Adrenal gland (tissue), 12 donors: ENCODE measurements around the gene FXYD4. TPM values are rescaled to one million over a fixed set of nuclear protein-coding genes. Genes with fewer than 3 reads are reported as not detected.

Source experiments
- DNase-seq, 7 donors: peaks; one replicate each; pipeline ENCODE4 v3.0.0-alpha.2; 2019 to 2020
- H3K27ac ChIP-seq, 5 donors: fragments of 200-600 bp; sonication (generic) in 4 of 5; 1 replicate in 3 of 5; 2 replicates in 2 of 5; pipeline versions ENCODE4 v1.5.1 to v1.8.0; 2016 to 2020; ENCODE audit warnings: mild to moderate bottlenecking in 1 of 5
- H3K27me3 ChIP-seq: fragments of 200-600 bp; 2 replicates; pipeline ENCODE4 v1.8.0; 2021
- H3K36me3 ChIP-seq, 2 donors: fragments of 200-600 bp; replicated peaks in 1 of 2; 1 replicate in 1 of 2; 2 replicates in 1 of 2; pipeline versions ENCODE4 v1.5.1 to v1.8.0; 2018 to 2022
- H3K4me1 ChIP-seq, 2 donors: fragments of 200-600 bp; replicated peaks in 1 of 2; 1 replicate in 1 of 2; 2 replicates in 1 of 2; pipeline versions ENCODE4 v1.5.1 to v1.8.0; 2018 to 2021
- H3K4me3 ChIP-seq, 4 donors: fragments of 200-600 bp; sonication (generic) in 3 of 4; one replicate each; pipeline ENCODE4 v1.5.1; 2016 to 2018
- H3K9me3 ChIP-seq, 3 donors: fragments of 200-600 bp; sonication (generic) in 1 of 3; replicated peaks in 1 of 3; 1 replicate in 2 of 3; 2 replicates in 1 of 3; pipeline versions ENCODE4 v1.5.1 to v1.8.0; 2016 to 2021
- POLR2A ChIP-seq, 2 donors: fragments of 450-650 bp; IDR thresholded peaks; one replicate each; pipeline ENCODE4 v1.6.1; 2017; ENCODE audit warnings: antibody characterized with exemption in 2 of 2, mild to moderate bottlenecking in 2 of 2, moderate library complexity in 1 of 2
- WGBS, 4 donors: extraction: QIAGEN DNeasy Blood & Tissue Kit in 2 of 4; methylation state at CpG; one replicate each; pipeline versions ENCODE4 v1.1.5 to v1.1.7; 2013 to 2017; 5-methylcytosine and 5-hydroxymethylcytosine counted together
- intact Hi-C, 2 donors: fragments of 100-400 bp; cut with DNase I; formaldehyde crosslinking; loops; one replicate each; pipeline versions ENCODE4 v1.14.1 to v1.15.0; 2022 to 2023
- polyA plus RNA-seq, 3 donors: library from polyadenylated mRNA; stranded (reverse); fragments of 200-250 nt in 2 of 3; fragments of 350-450 nt in 1 of 3; fragmentation: Illumina TruSeq in 1 of 3; extraction: RNeasy Lipid Tissue Mini Kit (QIAGEN cat#74804) in 1 of 3; gene quantifications; one replicate each; pipeline ENCODE4 v1.2.3, GENCODE V29; 2013 to 2014
- total RNA-seq, 9 donors: library from RNA; depleted of rRNA in 4 of 9; stranded (reverse); fragments of >200 nt in 4 of 9; fragments of 120-200 nt in 1 of 9; fragmentation: NEBNext Ultra II Directional in 1 of 9; extraction: Animal tissue kit (Norgen Biotek cat#: 25700) in 1 of 9; gene quantifications; one replicate each; pipeline versions ENCODE4 v1.1.0 to v1.2.4, GENCODE V29; 2013 to 2023
- TF ChIP-seq, protein P1 (sequence below), 6 experiments: fragments of 450-650 bp in 4 of 6; fragments of 200-600 bp in 2 of 6; sonication (generic) in 1 of 6; IDR thresholded peaks; 1 replicate in 5 of 6; 2 replicates in 1 of 6; pipeline versions ENCODE4 v1.5.1 to v1.8.0; 2016 to 2021; ENCODE audit warnings: antibody characterized with exemption in 6 of 6, mild to moderate bottlenecking in 2 of 6, moderate library complexity in 1 of 6
- donor health status: healthy with polysubstance abuse.
- donor health status: Bipolar disorder and iron deficiency.
- donor health status: DM: yes; HTN: yes; CAD: no.
- donor health status: DM: no; HTN: no; CAD: no.
- donor health status: DM: no; HTN: no; CAD: no.
- donor health status: DM: yes; HTN: yes; CAD: no.

The FXYD4 gene
- total and polyA plus RNA-seq, 12 donors: 0.86 TPM; not detected in 11

GRCh38 chr10:43373461-43373860, 2.0 kb downstream of the FXYD4 start:
- no peaks in the 10 kb centered on the region for H3K4me1 ChIP-seq
- DNase-seq: no peak
- no peak overlapping the region for H3K27ac ChIP-seq
- intact Hi-C loops: no loop called here
- H3K36me3 ChIP-seq: no peaks in the 10 kb centered on the region
- TF ChIP-seq POLR2A (IDR thresholded peaks at IDR 0.05): no peak
- TF ChIP-seq, protein P1, sequence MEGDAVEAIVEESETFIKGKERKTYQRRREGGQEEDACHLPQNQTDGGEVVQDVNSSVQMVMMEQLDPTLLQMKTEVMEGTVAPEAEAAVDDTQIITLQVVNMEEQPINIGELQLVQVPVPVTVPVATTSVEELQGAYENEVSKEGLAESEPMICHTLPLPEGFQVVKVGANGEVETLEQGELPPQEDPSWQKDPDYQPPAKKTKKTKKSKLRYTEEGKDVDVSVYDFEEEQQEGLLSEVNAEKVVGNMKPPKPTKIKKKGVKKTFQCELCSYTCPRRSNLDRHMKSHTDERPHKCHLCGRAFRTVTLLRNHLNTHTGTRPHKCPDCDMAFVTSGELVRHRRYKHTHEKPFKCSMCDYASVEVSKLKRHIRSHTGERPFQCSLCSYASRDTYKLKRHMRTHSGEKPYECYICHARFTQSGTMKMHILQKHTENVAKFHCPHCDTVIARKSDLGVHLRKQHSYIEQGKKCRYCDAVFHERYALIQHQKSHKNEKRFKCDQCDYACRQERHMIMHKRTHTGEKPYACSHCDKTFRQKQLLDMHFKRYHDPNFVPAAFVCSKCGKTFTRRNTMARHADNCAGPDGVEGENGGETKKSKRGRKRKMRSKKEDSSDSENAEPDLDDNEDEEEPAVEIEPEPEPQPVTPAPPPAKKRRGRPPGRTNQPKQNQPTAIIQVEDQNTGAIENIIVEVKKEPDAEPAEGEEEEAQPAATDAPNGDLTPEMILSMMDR (IDR thresholded peaks at IDR 0.05): no peak
- H3K9me3 ChIP-seq: no peaks in the 10 kb centered on the region
- no peaks in the 10 kb centered on the region for H3K27me3 ChIP-seq
- WGBS, 4 donors: 45 to 85% (median 76%) methylated on average over 4 to 5 of the region's 5 CpGs
- no peak overlapping the region for H3K4me3 ChIP-seq

- 63 to 96% (median 78%) methylated on average over 3 of the region's 3 CpGs; no CpG with 5 or more reads in 1 of the 4 donors for WGBS, 4 donors
- Histone ChIP-seq H3K9me3 (no peaks in the 10 kb centered on the region), H3K27me3 (no peaks in the 10 kb centered on the region), H3K4me1 (no peaks in the 10 kb centered on the region), H3K36me3 (no peaks in the 10 kb centered on the region), H3K4me3 (no peak overlapping the region), H3K27ac (no peak overlapping the region)
- intact Hi-C loops: no loop called here
- TF ChIP-seq POLR2A (IDR thresholded peaks at IDR 0.05): no peak
- TF ChIP-seq, protein P1 (IDR thresholded peaks at IDR 0.05): no peak
- DNase-seq: no peak
Measured at GRCh38 chr10:43374194-43374593, 2.8 kb downstream of the FXYD4 start.

GRCh38 chr10:43375401-43376020, 4.1 kb downstream of the FXYD4 start:
- DNase-seq: no peak
- no peaks in the 10 kb centered on the region for H3K4me1 ChIP-seq
- H3K9me3 ChIP-seq: no peaks in the 10 kb centered on the region
- no peak overlapping the region for H3K4me3 ChIP-seq
- TF ChIP-seq, protein P1 (IDR thresholded peaks at IDR 0.05): no peak
- TF ChIP-seq POLR2A (IDR thresholded peaks at IDR 0.05): no peak
- intact Hi-C loops: no loop called here
- WGBS, 4 donors: 75 to 91% (median 85%) methylated on average over 9 to 12 of the region's 12 CpGs
- no peaks in the 10 kb centered on the region for H3K27me3 ChIP-seq
- no peak overlapping the region for H3K27ac ChIP-seq
- H3K36me3 ChIP-seq: no peaks in the 10 kb centered on the region

DNA sequence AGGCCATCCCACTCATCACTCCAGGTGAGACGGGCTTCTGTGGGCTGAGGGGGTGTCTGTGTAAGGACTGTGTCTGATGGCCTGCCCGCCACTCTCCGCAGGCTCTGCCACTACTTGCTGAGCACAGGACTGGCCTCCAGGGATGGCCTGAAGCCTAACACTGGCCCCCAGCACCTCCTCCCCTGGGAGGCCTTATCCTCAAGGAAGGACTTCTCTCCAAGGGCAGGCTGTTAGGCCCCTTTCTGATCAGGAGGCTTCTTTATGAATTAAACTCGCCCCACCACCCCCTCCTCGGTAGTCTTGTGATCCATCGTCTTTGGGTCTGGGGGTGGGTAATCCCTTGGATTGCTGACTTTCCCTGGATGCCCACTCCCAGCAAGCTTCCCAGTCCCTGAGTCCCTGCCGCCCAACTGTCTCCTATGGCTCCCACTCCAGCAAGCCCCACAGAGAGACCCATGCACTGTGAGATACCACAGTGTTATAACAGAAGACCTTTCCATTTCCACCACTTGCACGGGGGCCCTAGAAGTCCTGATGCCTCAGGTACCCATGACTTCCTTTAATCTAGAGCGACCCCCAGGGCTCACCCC, 4.7 kb downstream of the FXYD4 start:
- no peak for DNase-seq
- Histone ChIP-seq H3K4me1 (no peaks in the 10 kb centered on the region), H3K27ac (no peak overlapping the region), H3K36me3 (no peaks in the 10 kb centered on the region), H3K4me3 (no peak overlapping the region), H3K27me3 (no peaks in the 10 kb centered on the region), H3K9me3 (no peaks in the 10 kb centered on the region)
- TF ChIP-seq POLR2A (IDR thresholded peaks at IDR 0.05): no peak
- TF ChIP-seq, protein P1 (IDR thresholded peaks at IDR 0.05): no peak
- WGBS, 4 donors: 84 to 96% (median 87%) methylated on average over 6 to 9 of the region's 9 CpGs
- intact Hi-C loops: no loop called here
